Amniotic stem cell (primary cell): ENCODE data around the gene GSTT4.
"Not testable (repeated sequence)": the region's sequence is repeated elsewhere in the genome, so short reads cannot be mapped to it uniquely, and the experiment has no call there.

Source experiments
- DNase-seq: peaks from one replicate; lab custom pipeline; 2025; lab: John Stamatoyannopoulos, UW

GSTT4 gene

GRCh38 chr22:24025475-24025874, 20.2 kb upstream of the GSTT4 start:
- no peak for DNase-seq

GRCh38 chr22:24024354-24024753, 19.1 kb upstream of the GSTT4 start:
- no peak for DNase-seq

GRCh38 chr22:24023204-24023789, 18.0 kb upstream of the GSTT4 start:
- DNase-seq: no peak

GRCh38 chr22:24021304-24021703, 16.1 kb upstream of the GSTT4 start:
- DNase-seq: no peak

GRCh38 chr22:24016156-24016555, 10.9 kb upstream of the GSTT4 start:
- DNase-seq: no peak

- DNase-seq: no peak
These were observed 6.4 kb upstream of the GSTT4 start for GRCh38 chr22:24011735-24012068.

- no peak for DNase-seq
These were observed 4.8 kb upstream of the GSTT4 start for GRCh38 chr22:24010018-24010391.

GRCh38 chr22:24009227-24010017, 4.2 kb upstream of the GSTT4 start:
- no peak for DNase-seq

GRCh38 chr22:24008381-24009226, 3.4 kb upstream of the GSTT4 start:
- no peak for DNase-seq

GRCh38 chr22:24008022-24008283, 2.7 kb upstream of the GSTT4 start:
- no peak for DNase-seq

GRCh38 chr22:24007253-24008021, 2.2 kb upstream of the GSTT4 start:
- DNase-seq: no peak

GRCh38 chr22:24006914-24007214, 1.6 kb upstream of the GSTT4 start:
- no peak for DNase-seq

GRCh38 chr22:24006207-24006913, 1.1 kb upstream of the GSTT4 start:
- DNase-seq: no peak

- DNase-seq: no peak
These were observed 1.4 kb downstream of the GSTT4 start for GRCh38 chr22:24003887-24004286.

GRCh38 chr22:24002851-24003250, 2.4 kb downstream of the GSTT4 start:
- DNase-seq: no peak

- DNase-seq: no peak
These were observed 3.0 kb downstream of the GSTT4 start for GRCh38 chr22:24002272-24002671.

GRCh38 chr22:24001314-24001713, 3.9 kb downstream of the GSTT4 start:
- DNase-seq: no peak

- DNase-seq: not testable (repeated sequence)
These were observed 5.5 kb downstream of the GSTT4 start for GRCh38 chr22:23999779-24000178.

- no peak for DNase-seq
These were observed 8.2 kb downstream of the GSTT4 start for GRCh38 chr22:23997092-23997491.

GRCh38 chr22:23993581-23994177, 11.6 kb downstream of the GSTT4 start:
- not testable (repeated sequence) for DNase-seq

GRCh38 chr22:23993080-23993479, 12.2 kb downstream of the GSTT4 start:
- DNase-seq: not testable (repeated sequence)
